GM18498 (cell line): ENCODE measurements around the gene MN1.

Experiments used
- ATAC-seq: cut with Tn5 transposase; IDR thresholded peaks from one replicate; pipeline ENCODE4 v1.9.1; 2021; ENCODE audit warnings: mild to moderate bottlenecking, moderate library complexity; ENCODE audit not compliant: unreplicated experiment

MN1 gene

GRCh38 chr22:27800250-27801201 lies 1.0 kb downstream of the MN1 start:
- ATAC-seq = no peak

- no peak for ATAC-seq
Measured at GRCh38 chr22:27799827-27800249, 1.7 kb downstream of the MN1 start.

GRCh38 chr22:27799015-27799826 lies 2.3 kb downstream of the MN1 start:
- no peak for ATAC-seq

- ATAC-seq = no peak
Measured at GRCh38 chr22:27798511-27799014, 3.0 kb downstream of the MN1 start.

GRCh38 chr22:27797520-27798391 lies 3.8 kb downstream of the MN1 start:
- no peak for ATAC-seq

GRCh38 chr22:27796829-27797519 lies 4.6 kb downstream of the MN1 start:
- no peak for ATAC-seq

- no peak for ATAC-seq
Measured at GRCh38 chr22:27795696-27796517, 5.6 kb downstream of the MN1 start.

- ATAC-seq = no peak
Measured at GRCh38 chr22:27795053-27795452, 6.5 kb downstream of the MN1 start.

GRCh38 chr22:27794226-27794625 lies 7.3 kb downstream of the MN1 start:
- ATAC-seq = no peak

- ATAC-seq = no peak
Measured at GRCh38 chr22:27793576-27793975, 8.0 kb downstream of the MN1 start.

GRCh38 chr22:27792452-27793161 lies 8.9 kb downstream of the MN1 start:
- no peak for ATAC-seq

GRCh38 chr22:27791859-27792241 lies 9.7 kb downstream of the MN1 start:
- no peak for ATAC-seq

- ATAC-seq = no peak
Measured at GRCh38 chr22:27791159-27791858, 10.2 kb downstream of the MN1 start.

- no peak for ATAC-seq
Measured at GRCh38 chr22:27790376-27791158, 11.0 kb downstream of the MN1 start.

GRCh38 chr22:27788500-27789288 lies 12.9 kb downstream of the MN1 start:
- ATAC-seq = no peak

GRCh38 chr22:27786965-27787364 lies 14.6 kb downstream of the MN1 start:
- no peak for ATAC-seq
